MM.1S (cell line): ENCODE results near the gene ATP5F1E.

Source experiments
- DNase-seq: peaks from one replicate; pipeline ENCODE4 v3.0.0-alpha.2; 2015
- H2AFZ ChIP-seq: fragments of 300-600 bp; sonication (generic); 2 replicates; pipeline ENCODE4 v1.6.0; 2016; ENCODE audit warnings: antibody characterized with exemption, low read length
- H3F3A ChIP-seq: fragments of 300-600 bp; sonication (generic); 2 replicates; pipeline ENCODE4 v1.6.1; 2016; ENCODE audit warnings: mild to moderate bottlenecking, antibody characterized with exemption, low read length, moderate library complexity, mixed read lengths; ENCODE audit not compliant: insufficient read depth
- H3K27ac ChIP-seq: fragments of 300-600 bp; sonication (generic); 2 replicates; pipeline ENCODE4 v1.5.1; 2016; ENCODE audit warnings: mild to moderate bottlenecking, low read length
- H3K27me3 ChIP-seq: fragments of 300-600 bp; sonication (generic); replicated peaks from 2 replicates; pipeline ENCODE4 v1.6.0; 2016; ENCODE audit warnings: low read length; ENCODE audit not compliant: insufficient read depth
- H3K36me3 ChIP-seq: fragments of 300-600 bp; sonication (generic); replicated peaks from 2 replicates; pipeline ENCODE4 v1.6.1; 2016; ENCODE audit warnings: mild to moderate bottlenecking, low read length, mixed read lengths; ENCODE audit not compliant: insufficient read depth
- H3K4me1 ChIP-seq: fragments of 300-600 bp; sonication (generic); 2 replicates; pipeline ENCODE4 v1.6.1; 2016; ENCODE audit warnings: low read length, mixed read lengths
- H3K4me2 ChIP-seq: fragments of 300-600 bp; sonication (generic); 2 replicates; pipeline ENCODE4 v1.6.0; 2016; ENCODE audit warnings: low read depth, low read length
- H3K4me3 ChIP-seq: fragments of 300-600 bp; sonication (generic); 2 replicates; pipeline ENCODE4 v1.5.1; 2016; ENCODE audit warnings: low read length, mixed read lengths
- H3K79me2 ChIP-seq: fragments of 300-600 bp; sonication (generic); 2 replicates; pipeline ENCODE4 v1.6.1; 2016; ENCODE audit warnings: mixed run types, low read length, mixed read lengths
- H3K9ac ChIP-seq: fragments of 300-600 bp; sonication (generic); 2 replicates; pipeline ENCODE4 v1.6.1; 2016; ENCODE audit warnings: low read length, mixed read lengths
- H3K9me2 ChIP-seq: fragments of 300-600 bp; sonication (generic); replicated peaks from 2 replicates; pipeline ENCODE4 v1.6.1; 2016; ENCODE audit warnings: mild to moderate bottlenecking, low read length, mixed read lengths; ENCODE audit not compliant: insufficient read depth
- H3K9me3 ChIP-seq: fragments of 300-600 bp; sonication (generic); replicated peaks from 2 replicates; pipeline ENCODE4 v1.6.1; 2016; ENCODE audit warnings: mild to moderate bottlenecking, low read length, mixed read lengths; ENCODE audit not compliant: insufficient read depth
- H4K20me1 ChIP-seq: fragments of 300-600 bp; sonication (generic); 2 replicates; pipeline ENCODE4 v1.6.1; 2016; ENCODE audit warnings: mild to moderate bottlenecking, low read length, moderate library complexity, mixed read lengths; ENCODE audit not compliant: insufficient read depth
- CTCF ChIP-seq: fragments of 300-600 bp; sonication (generic); IDR thresholded peaks from 2 replicates; pipeline ENCODE4 v1.5.1; 2016; ENCODE audit warnings: antibody characterized with exemption, low read length, mixed read lengths
- EZH2 ChIP-seq: fragments of 300-600 bp; sonication (generic); optimal IDR thresholded peaks from 2 replicates; pipeline ENCODE3; 2017; ENCODE audit warnings: low read depth, mild to moderate bottlenecking, antibody characterized with exemption, low read length, mixed read lengths
- EZH2phosphoT487 ChIP-seq: fragments of 300-600 bp; sonication (generic); IDR thresholded peaks from 2 replicates; pipeline ENCODE4 v1.6.1; 2018; ENCODE audit warnings: antibody characterized with exemption, low read length

Gene ATP5F1E

GRCh38 chr20:58988565-58988882 lies 43.6 kb downstream of the ATP5F1E start:
- Histone ChIP-seq H3K9ac (no peak overlapping the region), H4K20me1 (no peaks in the 10 kb centered on the region), H3K79me2 (peaks cover 56% of the 10 kb centered on the region), H3F3A (peaks cover 12% of the 10 kb centered on the region), H3K27me3 (no peaks in the 10 kb centered on the region), H3K4me1 (peaks cover 15% of the 10 kb centered on the region), H3K4me2 (no peak overlapping the region), H3K27ac (no peak overlapping the region), H3K36me3 (peaks cover 20% of the 10 kb centered on the region), H3K4me3 (no peak overlapping the region), H3K9me2 (no peaks in the 10 kb centered on the region), H2AFZ (no peak overlapping the region), H3K9me3 (no peaks in the 10 kb centered on the region)
- no peak for DNase-seq
- TF ChIP-seq EZH2phosphoT487 (no peak), CTCF (no peak), EZH2 (no peak)

GRCh38 chr20:58987790-58988564 lies 44.2 kb downstream of the ATP5F1E start:
- H4K20me1 ChIP-seq: no peaks in the 10 kb centered on the region

GRCh38 chr20:58986968-58987517 lies 45.1 kb downstream of the ATP5F1E start:
- Histone ChIP-seq H3K36me3 (peaks cover 20% of the 10 kb centered on the region), H3F3A (no peaks in the 10 kb centered on the region), H3K9me2 (no peaks in the 10 kb centered on the region), H3K4me2 (no peak overlapping the region), H3K79me2 (peaks cover 70% of the 10 kb centered on the region), H3K4me1 (peaks cover 9% of the 10 kb centered on the region; the same call in 1 of the 2 replicates), H2AFZ (no peak overlapping the region), H4K20me1 (no peaks in the 10 kb centered on the region), H3K27ac (no peak overlapping the region), H3K4me3 (no peak overlapping the region), H3K9ac (no peak overlapping the region), H3K9me3 (no peaks in the 10 kb centered on the region), H3K27me3 (no peaks in the 10 kb centered on the region)
- no peak for DNase-seq
- TF ChIP-seq CTCF (no peak), EZH2phosphoT487 (no peak), EZH2 (no peak)

More at GRCh38 chr20:58987790-58988564, 44.2 kb downstream of the ATP5F1E start:
- Histone ChIP-seq H3K36me3 (peaks cover 20% of the 10 kb centered on the region), H3F3A (peaks cover 6% of the 10 kb centered on the region), H3K27ac (no peak overlapping the region), H3K4me2 (no peak overlapping the region), H3K4me3 (no peak overlapping the region), H3K9me2 (no peaks in the 10 kb centered on the region), H2AFZ (no peak overlapping the region), H3K27me3 (no peaks in the 10 kb centered on the region), H3K79me2 (peaks cover 61% of the 10 kb centered on the region), H3K9ac (no peak overlapping the region), H3K4me1 (peaks cover 10% of the 10 kb centered on the region), H3K9me3 (no peaks in the 10 kb centered on the region)
- no peak for DNase-seq
- TF ChIP-seq CTCF (no peak), EZH2phosphoT487 (no peak), EZH2 (no peak)
